Kidney epithelial cell (primary cell): Measurements from ENCODE around the gene ASIC2. TPM values are rescaled to one million over a fixed set of nuclear protein-coding genes. Genes with fewer than 3 reads are reported as not detected.

Experiments
- DNase-seq: peaks from one replicate; pipeline ENCODE4 v3.0.0-alpha.2; 2010; ENCODE audit warnings: low read depth
- H3K27me3 ChIP-seq: 2 replicates; pipeline ENCODE4 v1.6.0; 2011; ENCODE audit warnings: low read length; ENCODE audit not compliant: control insufficient read depth, insufficient read depth
- H3K36me3 ChIP-seq: 2 replicates; pipeline ENCODE4 v1.5.1; 2011; ENCODE audit warnings: low read length; ENCODE audit not compliant: control insufficient read depth, insufficient read depth
- H3K4me3 ChIP-seq: 2 replicates; pipeline ENCODE4 v1.5.1; 2011; ENCODE audit warnings: low read depth, mild to moderate bottlenecking, control low read depth, low read length
- total RNA-seq: library from RNA; depleted of rRNA; stranded (reverse); fragments of >200 nt; gene quantifications from 2 replicates; pipeline ENCODE4 v1.2.3, GENCODE V29; 2015
- TF ChIP-seq, protein P1 (sequence below): IDR thresholded peaks from 2 replicates; pipeline ENCODE4 v1.5.1; 2011; ENCODE audit warnings: mild to moderate bottlenecking, moderate library complexity, low read length, control low read depth, inconsistent platforms; ENCODE audit not compliant: insufficient read depth, poor library complexity, severe bottlenecking

Gene ASIC2
- total RNA-seq, 1 donor from 2014 or later: 0.25 TPM

DNA sequence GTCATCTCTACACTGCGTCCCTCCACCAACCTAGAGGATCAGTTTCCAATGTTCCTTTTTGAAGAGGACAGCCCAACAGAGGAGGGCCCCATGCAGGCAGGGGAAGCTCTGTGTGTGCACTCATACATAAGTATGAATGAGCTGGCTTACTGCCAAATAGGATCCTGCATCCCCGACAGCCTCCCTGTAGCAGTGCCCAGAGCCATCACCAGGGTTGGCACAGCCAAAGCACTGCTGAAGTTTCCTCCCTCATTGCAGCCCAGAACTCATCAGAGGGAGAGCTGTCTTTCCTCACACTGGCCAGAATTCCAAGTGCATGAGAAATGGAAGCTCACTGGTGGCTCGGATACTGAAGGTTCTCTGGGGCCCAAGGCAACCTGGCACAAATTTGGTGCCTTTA, 114.4 kb downstream of the ASIC2 start:
- no peaks in the 10 kb centered on the region for H3K36me3 ChIP-seq
- H3K27me3 ChIP-seq: no peaks in the 10 kb centered on the region
- no peak for DNase-seq
- H3K4me3 ChIP-seq: no peak overlapping the region
- TF ChIP-seq, protein P1, sequence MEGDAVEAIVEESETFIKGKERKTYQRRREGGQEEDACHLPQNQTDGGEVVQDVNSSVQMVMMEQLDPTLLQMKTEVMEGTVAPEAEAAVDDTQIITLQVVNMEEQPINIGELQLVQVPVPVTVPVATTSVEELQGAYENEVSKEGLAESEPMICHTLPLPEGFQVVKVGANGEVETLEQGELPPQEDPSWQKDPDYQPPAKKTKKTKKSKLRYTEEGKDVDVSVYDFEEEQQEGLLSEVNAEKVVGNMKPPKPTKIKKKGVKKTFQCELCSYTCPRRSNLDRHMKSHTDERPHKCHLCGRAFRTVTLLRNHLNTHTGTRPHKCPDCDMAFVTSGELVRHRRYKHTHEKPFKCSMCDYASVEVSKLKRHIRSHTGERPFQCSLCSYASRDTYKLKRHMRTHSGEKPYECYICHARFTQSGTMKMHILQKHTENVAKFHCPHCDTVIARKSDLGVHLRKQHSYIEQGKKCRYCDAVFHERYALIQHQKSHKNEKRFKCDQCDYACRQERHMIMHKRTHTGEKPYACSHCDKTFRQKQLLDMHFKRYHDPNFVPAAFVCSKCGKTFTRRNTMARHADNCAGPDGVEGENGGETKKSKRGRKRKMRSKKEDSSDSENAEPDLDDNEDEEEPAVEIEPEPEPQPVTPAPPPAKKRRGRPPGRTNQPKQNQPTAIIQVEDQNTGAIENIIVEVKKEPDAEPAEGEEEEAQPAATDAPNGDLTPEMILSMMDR: no peak

DNA sequence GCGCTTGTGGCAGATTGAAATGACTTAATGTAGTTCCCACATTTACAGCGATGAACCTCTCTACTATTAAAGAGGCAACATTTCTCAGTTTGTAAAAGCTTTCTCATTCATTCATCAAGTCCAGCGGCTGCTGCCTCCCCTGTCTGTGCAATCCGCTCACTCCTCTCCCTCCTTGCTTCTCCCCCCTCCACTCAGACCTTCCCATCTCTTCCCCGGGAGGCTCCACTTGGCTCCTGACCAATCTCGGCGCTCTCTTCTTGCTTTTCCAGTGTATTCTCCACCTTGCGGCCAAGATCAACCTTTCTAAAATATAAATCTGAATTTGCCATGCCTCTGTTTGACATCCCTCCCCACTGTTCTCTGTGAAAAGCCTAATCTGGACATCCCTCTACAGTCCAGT, 117.5 kb downstream of the ASIC2 start:
- Histone ChIP-seq H3K4me3 (no peak overlapping the region), H3K36me3 (no peaks in the 10 kb centered on the region), H3K27me3 (no peaks in the 10 kb centered on the region)
- TF ChIP-seq, protein P1: no peak
- no peak for DNase-seq

DNA sequence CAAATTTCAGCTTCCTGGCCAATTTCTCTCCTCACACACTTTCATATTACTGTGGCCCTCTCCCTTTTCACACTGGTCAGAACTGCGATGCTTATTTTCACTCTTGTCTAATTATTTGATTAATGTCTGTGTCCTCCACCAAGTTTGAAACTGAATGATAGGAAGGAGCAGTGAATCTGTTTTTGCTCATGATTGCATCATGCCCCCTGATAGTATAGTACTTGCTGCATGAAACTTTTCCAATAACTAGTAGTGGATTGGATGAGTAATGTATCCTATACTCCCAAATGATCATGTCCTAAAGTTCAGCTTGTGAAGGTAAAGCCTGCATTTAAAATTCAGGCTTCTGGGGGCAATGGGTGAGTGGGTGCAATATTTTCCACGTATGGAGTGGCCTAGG, 121.2 kb downstream of the ASIC2 start:
- DNase-seq: no peak
- Histone ChIP-seq H3K4me3 (no peak overlapping the region), H3K36me3 (no peaks in the 10 kb centered on the region), H3K27me3 (no peaks in the 10 kb centered on the region)
- TF ChIP-seq, protein P1: no peak

DNA sequence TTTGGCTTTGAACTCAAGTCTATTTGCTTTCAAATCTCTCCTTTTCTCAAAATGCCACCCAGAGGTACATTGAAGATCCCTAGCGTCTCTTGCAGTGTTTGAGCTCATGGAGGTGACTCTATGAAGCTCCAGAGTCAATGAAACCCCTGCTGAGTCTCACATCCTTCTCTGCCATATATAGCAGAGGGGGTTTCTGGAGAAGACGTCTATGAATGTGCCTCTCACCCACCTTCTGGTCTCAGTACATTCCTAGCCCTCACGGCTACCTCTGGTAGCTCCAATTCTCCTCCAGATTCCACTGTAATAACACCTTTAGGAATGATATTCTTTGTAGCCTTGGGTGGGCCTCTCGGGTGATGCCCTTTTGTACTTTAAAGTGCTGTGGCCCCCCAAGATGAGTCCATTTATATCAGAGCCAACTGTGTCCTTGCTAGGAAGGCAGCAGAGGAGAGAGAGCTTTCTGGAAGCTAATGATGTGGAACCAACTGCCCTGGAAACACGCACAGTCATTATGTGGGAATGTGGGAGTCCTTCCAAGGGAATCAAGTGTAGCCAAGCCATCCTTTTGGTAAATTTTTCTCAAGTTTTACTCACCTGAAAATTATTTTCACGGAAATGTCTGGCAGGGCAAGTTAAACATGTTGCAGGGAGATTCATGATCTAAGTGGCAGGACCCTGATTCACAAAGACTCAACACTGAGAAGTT, 123.4 kb downstream of the ASIC2 start:
- H3K27me3 ChIP-seq: no peaks in the 10 kb centered on the region
- peak; percentile 94 for DNase-seq
- H3K36me3 ChIP-seq: no peaks in the 10 kb centered on the region
- TF ChIP-seq, protein P1: no peak
- H3K4me3 ChIP-seq: no peak overlapping the region

DNA sequence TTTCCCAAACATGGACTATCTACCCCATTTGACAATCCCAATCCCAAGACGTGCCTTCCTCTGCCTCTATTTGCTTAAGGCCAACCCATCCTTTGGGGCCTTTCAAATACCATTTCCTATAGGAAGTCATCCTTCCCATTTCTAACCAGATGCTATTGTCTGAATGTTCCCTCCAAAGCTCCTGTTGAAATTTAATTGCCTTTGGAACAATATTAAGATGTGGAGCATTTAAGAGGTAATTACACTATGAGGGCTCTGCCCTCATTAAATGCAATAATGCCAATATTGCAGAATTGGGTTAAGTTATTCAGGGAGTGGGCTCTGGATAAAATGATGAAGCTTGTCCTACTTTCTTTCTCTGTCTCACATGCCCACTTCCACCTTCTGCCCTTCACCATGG, 125.4 kb downstream of the ASIC2 start:
- no peak for DNase-seq
- Histone ChIP-seq H3K4me3 (no peak overlapping the region), H3K36me3 (no peaks in the 10 kb centered on the region), H3K27me3 (no peaks in the 10 kb centered on the region)
- TF ChIP-seq, protein P1: no peak

DNA sequence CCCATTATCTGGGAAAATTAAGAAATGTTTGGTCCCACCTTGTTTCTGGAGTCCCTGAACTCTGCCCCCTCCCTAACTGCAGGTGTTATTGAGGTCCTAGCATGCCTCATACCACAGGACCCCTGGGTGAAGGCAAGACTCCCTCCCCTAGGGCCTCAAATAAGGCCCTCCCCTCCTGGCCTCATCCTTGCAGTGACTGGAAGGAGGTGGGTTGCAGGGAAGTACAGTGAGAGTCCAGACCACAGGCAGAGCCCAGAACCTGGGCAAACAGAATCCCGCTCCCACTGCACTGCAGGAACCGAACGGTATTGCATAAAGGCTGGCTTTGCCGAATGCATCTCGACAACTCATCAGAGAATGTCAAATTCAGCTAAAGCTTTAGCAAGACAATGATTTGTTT, 126.6 kb downstream of the ASIC2 start:
- TF ChIP-seq, protein P1: no peak

More for the DNA sequence above, 126.6 kb downstream of the ASIC2 start:
- Histone ChIP-seq H3K36me3 (no peaks in the 10 kb centered on the region), H3K4me3 (no peak overlapping the region), H3K27me3 (no peaks in the 10 kb centered on the region)
- no peak for DNase-seq
